GM18868 (cell line): ENCODE measurements around the gene MYO15A.
"Not testable (repeated sequence)": the region's sequence is repeated elsewhere in the genome, so short reads cannot be mapped to it uniquely, and the experiment has no call there.

Source experiments
- ATAC-seq: cut with Tn5 transposase; IDR thresholded peaks from one replicate; pipeline ENCODE4 v1.9.1; 2021; ENCODE audit warnings: mild to moderate bottlenecking, moderate library complexity; ENCODE audit not compliant: unreplicated experiment

Gene MYO15A

DNA sequence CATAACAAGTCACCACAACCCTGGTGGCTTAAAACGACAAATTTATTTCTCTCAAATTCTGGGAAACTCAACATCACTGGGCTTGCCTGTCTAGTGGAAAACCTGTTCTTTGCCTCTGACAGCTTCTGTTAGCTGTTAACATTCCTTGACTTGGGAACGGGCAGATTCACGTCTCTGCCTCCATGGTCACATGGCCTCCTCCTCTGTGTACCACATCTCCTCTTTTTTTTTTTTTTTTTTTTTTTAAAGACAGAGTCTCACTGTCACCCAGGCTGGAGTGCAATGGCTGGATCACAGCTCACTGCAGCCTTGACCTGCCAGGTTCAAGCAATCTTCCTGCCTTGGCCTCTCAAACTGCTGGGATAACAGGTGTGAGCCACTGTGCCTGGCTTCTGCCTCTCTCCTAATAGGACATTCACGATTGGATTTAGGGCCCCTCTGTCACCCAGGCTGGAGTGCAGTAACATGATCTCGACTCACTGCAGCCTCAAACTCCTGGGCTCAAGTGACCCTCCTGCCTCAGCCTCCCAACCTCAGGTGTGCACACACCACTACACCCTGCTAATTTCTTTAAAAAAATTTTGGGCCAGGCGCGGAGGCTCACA is 105.2 kb downstream of the MYO15A start:
- ATAC-seq, result no peak

DNA sequence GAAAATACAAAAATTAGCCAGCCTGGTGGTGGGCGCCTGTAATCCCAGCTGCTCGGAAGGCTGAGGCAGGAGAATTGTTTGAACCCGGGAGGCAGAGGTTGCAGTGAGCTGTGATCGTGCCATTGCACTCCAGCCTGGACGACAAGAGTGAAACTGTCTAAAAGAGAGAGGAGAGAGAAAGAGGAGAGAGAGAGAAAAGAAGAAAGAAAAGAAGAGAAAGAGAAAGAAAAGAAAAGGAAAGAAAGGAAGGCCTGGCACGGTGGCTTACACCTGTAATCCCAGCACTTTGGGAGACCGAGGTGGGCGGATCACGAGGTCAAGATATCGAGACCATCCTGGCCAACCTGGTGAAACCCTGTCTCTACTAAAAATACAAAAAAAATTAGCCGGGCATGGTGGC is 108.3 kb downstream of the MYO15A start:
- not testable (repeated sequence) for ATAC-seq

DNA sequence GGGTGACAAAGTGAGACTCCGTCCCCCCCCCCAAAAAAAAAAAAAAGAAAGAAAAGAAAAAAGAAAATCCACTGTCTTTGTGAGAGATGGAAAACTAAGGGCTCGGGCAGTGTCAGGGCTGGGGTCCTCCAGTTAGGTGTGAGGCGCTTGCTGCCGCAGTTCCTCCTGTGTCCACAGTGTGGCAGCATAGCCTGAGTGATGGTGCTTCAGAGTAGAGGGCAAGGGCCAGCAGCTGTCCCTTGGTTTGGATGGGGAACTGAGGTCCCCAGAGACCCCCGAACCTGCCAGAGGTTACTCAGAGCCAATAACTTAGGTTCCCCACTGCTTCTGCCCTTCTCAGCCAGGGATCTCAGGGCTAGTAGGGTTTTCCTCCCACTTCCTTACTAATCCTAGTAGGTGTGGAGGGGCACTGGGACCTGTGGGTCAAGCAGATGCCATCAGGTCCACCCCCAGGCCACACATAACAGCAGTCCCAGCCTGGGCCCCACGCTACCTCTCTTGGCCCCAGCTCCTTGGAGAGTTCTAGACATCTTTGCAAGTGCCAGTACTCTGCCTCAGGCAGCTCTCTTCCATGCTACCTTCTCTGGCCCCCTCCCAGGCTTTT is 109.0 kb downstream of the MYO15A start:
- ATAC-seq, result no peak

DNA sequence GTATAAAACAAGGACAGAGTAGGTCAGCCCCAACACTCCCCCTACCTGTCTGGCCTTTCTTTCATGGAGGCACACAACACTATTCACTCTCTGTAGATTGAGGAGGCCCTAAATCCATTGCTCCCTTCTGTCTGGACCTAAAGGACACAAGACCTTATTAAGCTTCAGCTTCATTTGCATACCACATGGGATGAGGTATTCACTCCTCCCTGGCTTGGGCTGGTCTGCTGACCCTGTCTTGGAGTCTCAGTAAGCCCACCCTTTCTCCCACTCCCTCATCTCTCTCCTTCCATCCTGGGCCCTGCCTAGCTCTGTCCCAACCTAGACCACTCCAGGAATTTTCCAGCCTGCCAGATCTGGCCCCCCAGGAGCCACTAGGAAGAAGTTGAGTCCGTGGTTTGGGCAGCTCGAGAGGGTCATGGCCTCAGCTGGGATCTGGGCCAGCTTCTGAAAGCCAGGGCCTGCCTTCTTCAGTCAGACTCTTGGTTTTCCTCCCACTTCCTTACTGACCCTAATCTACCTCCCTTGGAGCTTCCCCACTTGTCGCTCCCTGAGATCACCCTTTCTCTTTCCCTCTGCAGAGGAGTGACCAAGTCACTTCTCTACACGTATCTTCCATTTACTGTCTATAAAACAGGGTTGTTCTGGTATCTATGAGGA is 110.3 kb downstream of the MYO15A start:
- ATAC-seq, result no peak

DNA sequence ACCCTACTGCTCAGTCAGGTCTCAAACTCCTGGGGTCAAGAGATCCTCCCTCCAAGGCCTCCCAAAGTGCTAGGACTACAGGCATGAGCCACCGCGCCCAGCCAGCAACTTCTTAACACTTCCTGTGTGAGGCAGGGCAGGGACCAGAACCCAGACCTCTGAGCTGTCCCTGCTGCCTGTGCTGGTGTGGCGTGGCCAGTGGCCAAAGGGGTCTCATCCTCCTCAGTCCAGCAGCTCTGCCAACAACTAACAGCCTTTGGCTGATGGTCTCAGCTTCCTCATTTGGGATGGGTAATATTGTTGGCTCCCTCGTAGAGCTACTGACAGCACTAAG is 115.5 kb downstream of the MYO15A start:
- no peak for ATAC-seq

DNA sequence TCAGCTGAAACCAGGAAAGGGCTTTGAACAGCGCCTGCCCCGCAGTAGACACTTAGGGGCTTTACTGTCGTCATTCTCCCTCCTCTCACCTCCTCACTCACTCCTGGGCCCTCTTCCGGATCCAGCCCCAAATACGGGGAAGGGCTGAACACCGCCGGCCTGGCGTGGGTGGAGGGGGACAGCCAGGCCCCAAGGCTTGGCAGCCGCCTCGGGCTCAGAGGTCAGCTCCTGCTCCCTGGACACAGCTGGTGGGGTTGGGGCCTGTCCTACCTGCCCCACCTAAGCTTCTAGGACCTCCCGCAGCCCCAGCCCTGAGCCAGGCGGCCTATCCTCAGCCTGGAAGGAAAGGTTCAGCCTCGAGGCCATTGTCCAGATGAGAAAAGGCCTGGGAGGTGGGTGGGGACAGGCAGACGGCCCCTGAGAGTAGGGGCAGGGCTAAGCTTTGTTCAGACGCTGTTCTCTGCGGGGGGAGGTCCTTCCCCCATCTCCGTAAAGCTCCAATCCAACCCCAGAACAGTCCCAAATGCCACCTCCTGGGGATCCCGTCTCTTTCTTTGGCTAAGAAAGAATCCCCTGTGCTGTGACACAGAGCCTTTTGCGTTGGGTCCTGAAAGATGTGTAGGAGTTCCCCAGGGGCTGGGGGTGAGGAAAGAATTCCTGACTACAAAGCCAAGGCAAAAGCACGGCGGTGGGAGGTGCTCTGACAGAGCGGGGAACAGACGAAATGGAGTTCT is 116.0 kb downstream of the MYO15A start:
- no peak for ATAC-seq

DNA sequence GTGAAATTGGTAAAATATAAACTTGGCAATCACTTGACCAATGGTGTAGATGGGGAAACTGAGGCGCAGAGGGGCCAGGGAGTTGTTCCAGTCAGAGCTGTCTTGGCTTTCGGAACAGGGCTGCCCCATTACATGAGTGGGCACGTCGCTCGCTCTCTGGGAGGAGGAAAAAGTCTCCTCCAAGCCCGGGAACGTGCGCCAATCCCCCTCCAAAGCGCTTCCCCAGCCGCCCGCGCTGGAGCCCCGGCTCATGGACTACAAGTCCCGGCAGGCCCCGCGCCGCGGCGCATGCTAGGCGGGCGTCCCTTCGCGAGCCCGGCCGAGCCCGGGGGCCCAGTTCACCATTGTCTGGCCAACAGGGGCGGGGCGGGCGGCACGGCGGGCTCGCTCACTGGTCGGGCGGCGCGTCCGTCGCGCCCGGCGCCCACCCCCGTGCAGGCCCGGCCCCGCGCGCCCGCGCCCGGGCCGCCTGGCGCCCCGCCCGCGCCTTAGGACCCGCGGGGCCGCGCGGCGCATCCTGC is 116.6 kb downstream of the MYO15A start, which contains the start of gene LLGL1:
TSS of gene LLGL1 (plus strand) at position 515 of the 521 bp plus-strand sequence. CDS start 48 bp downstream, outside the sequence.
- ATAC-seq, result peak; percentile 90

DNA sequence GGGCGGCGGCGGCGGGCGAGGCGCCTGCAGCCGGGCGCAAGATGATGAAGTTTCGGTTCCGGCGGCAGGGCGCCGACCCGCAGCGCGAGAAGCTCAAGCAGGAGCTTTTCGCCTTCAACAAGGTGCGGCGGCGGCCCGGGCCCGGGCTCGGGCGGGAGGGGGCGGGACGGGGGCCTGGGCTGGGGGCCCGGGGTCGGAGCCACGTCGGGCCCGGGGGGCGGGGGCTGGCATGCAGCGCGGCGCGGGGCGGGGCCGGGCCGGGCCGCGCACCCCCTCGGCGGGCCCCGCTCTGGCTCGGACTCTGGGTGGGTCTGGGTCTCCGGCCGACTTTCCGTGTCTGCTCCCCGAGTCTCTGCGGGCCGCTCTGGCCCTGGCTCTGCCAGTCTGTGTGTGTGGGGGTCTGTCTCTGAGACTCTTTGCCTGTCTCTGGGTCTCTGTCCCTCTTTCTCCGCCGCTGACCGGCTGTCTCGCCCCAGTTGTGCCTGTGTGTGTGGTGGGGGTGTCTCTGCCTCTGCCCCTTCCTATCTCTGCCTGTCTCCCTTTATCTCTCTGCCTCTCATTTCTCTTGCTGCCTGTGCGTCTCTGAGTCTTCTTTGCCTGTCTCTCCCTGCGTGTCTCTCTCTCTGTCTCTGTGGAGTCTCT is 117.2 kb downstream of the MYO15A start:
- ATAC-seq, result peak; percentile 13

DNA sequence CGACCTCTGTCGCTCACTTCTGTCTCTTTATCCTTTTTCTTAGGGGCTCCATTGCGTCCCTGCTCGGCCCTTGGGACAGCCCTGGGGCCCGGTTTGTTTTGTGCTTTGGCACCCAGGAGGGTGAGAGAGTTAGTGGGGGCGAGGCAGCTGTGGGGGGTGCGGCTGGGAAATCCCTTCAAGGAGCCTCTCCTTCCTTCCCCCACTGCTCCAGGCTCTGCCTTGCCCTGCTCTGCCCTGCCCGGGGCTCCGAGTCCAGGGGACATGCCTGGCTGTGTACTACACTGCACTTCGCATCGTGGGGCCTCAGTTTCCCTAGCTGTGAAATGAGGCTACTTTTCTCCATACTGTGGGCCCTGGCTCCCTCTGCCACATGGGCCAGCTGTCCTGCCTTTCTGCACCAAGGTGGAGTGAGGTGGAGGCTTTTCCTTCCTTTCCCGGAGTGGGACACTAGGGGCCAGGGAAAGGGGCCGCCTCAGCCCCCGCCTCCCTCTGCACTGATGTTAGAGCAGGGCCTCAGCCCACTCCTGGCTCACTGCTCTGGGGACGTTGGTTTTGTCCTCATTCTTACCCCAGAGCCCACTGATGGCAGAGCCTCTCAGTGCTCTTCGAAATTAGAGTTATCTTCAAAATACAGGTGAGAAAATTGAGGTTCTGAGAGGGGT is 117.9 kb downstream of the MYO15A start:
- ATAC-seq, result no peak

DNA sequence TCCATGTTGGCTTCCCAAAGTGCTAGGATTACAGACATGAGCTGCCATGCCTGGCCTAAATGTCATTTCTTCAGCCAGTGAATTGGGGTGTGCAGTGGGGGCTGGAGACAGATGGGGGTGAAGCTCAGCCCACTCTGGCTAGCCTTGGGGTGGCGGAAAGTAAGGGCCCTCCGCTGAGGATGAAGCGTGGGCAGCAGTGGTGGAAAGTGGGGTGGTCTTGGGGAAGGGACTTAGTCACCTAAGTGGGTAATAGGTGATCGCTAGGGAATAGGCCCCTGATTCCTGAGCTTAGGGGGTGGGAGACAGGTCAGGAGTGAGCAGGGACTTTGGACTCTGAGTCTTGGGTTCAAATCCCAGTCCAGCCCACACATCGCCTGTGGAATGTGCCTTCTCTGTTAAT is 119.1 kb downstream of the MYO15A start:
- ATAC-seq, result no peak

DNA sequence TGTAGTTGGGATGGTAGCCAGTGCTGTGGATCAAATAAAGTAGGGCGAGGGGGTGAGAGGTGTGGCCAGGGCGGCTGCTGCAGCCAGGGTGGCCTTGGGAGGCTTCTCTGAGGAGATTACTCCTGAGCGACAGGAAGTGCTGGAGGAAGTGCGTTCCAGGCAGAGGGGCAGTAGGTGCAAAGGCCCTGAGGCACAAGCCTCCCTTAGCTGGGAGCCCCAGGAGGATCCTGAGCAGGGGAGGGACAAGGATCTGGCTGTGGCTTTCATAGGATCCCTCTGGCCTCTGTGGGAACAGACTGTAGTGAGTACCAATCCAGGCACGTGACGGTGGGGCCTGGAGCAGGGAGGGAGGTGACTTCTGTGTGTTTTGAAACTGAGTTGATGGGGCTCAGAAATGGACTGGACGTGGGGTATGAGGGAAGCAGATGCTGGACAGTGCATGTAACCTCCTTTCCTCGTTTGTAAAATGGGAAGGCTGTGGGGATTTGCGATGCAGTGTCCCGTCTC is 119.7 kb downstream of the MYO15A start:
- no peak for ATAC-seq

DNA sequence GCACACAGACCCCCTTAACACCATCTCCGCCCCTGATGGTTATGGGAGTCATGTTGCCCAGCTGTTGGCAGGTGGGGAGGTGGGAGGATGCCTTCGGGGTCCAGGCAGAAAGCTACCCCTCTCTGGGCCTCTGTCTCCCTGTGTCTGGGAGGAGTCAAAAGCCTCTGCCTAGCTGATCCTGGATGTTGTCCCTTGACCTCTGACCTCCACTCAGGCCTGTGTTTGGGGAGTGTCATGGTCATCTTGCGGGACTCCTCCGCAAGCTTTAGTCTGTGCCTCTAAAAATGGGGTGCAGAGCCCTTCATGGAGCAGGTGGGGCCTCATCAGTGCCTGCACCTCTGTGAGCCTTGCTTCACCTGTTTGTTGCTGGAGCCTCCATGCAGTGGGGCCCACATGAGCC is 120.7 kb downstream of the MYO15A start:
- ATAC-seq, result no peak
